ENCODE data around the gene SORCS2. TPM values are rescaled to one million over a fixed set of nuclear protein-coding genes. Genes with fewer than 3 reads are reported as not detected.

Gene SORCS2
- polyA plus RNA-seq, 1 donor (not counting 4 experiments of a cell fraction or from before 2014, with no cell fraction given): 0.09 TPM

DNA sequence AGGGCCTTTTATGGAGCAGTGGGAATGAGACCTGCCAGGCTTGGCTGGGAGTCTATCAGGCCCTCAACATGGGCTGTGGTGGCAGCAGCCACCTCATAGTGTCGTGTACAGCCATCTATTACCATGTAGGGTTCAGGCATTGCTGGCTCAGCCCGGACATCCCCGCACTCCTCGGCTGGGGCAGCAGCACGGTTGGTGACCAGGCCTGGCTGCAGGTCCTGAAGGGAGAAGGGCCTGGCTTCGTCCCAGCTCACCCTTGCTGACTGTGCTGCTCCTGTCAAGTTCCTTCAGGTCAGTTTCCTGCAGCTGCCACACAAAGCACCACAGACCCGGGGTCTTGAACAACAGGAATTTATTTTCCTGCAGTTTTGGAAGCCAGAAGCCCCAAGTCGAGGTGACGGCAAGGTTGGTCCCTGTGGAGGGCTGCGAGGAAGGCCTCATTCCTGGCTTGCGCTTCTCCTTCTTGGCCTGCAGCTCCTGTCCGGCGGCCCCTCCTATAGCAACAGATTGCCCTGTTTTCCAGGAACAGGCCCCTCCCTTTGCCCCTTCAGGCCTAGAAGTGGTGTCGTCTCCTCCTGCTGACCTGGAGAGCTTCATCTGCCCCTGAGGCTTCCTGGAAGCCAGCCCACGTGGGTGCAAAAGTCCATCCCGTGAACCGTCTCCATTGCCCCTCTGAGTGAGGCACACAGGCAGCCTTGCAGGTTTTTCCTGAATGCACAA, 25.2 kb upstream of the SORCS2 start:
- no peak overlapping the region for H3K9ac ChIP-seq (ENCODE audit: control insufficient read depth, extremely low read depth, insufficient read depth, low read length)
- dilution Hi-C loops (cut with MboI; ENCODE audit: extremely low pct_ligation_motif_present, low sequenced_read_pairs): no loop called here

DNA sequence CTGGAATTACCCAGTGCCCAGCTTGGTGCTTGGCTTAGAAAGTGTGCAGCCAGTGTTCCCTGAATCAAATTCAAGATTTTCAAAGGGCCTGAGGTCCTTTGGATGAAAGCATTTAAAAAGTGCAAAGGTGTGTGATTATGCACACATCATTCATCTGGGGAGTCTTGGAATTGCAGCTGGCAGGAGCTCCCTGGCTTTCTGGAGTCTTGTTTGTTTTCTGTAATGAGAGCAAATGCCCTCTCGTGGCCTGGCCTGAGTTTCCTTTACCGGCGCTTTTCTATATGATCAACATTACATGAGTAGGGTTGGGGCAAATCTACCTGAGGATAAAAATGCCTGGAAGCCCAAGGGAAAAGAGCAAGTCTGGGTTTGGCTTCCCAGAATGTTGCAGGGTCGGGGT, 24.6 kb upstream of the SORCS2 start:
- DNase-seq (ENCODE audit: low read depth, low spot score): no peak
- no peaks in the 10 kb centered on the region for H3K36me3 ChIP-seq (ENCODE audit: control insufficient read depth in 2 of 2, extremely low read depth in 1 of 2, insufficient read depth in 2 of 2, low read length in 2 of 2)
- H3K27ac ChIP-seq (ENCODE audit: control insufficient read depth, insufficient read depth, low read length): no peak overlapping the region
- H3K27me3 ChIP-seq (ENCODE audit: control insufficient read depth, extremely low read depth, insufficient read depth, low read length): no peaks in the 10 kb centered on the region
- H2AFZ ChIP-seq (ENCODE audit: control insufficient read depth, low read length): no peak overlapping the region
- H3K4me3 ChIP-seq (ENCODE audit: control insufficient read depth in 2 of 3, extremely low read depth in 1 of 3, insufficient read depth in 2 of 3, low read depth in 1 of 3, low read length in 3 of 3): no peak overlapping the region
- H3K9me3 ChIP-seq (ENCODE audit: control insufficient read depth, low read depth, low read length): no peaks in the 10 kb centered on the region
- no peak overlapping the region for H3K9ac ChIP-seq (ENCODE audit: control insufficient read depth, extremely low read depth, insufficient read depth, low read length)
- H3K4me1 ChIP-seq (ENCODE audit: control insufficient read depth, extremely low read depth, insufficient read depth, low read length): peaks cover 4% of the 10 kb centered on the region
- dilution Hi-C loops (cut with MboI; ENCODE audit: extremely low pct_ligation_motif_present, low sequenced_read_pairs): no loop called here
- no peaks in the 10 kb centered on the region for H3K79me2 ChIP-seq (ENCODE audit: control insufficient read depth, insufficient read depth, low read length)
- no peak for FAIRE-seq
- H4K20me1 ChIP-seq (ENCODE audit: control insufficient read depth, extremely low read depth, insufficient read depth, low read length): no peaks in the 10 kb centered on the region
- H3K4me2 ChIP-seq (ENCODE audit: control insufficient read depth, extremely low read depth, insufficient read depth, low read depth, low read length): no peak overlapping the region
- TF ChIP-seq, protein P1, sequence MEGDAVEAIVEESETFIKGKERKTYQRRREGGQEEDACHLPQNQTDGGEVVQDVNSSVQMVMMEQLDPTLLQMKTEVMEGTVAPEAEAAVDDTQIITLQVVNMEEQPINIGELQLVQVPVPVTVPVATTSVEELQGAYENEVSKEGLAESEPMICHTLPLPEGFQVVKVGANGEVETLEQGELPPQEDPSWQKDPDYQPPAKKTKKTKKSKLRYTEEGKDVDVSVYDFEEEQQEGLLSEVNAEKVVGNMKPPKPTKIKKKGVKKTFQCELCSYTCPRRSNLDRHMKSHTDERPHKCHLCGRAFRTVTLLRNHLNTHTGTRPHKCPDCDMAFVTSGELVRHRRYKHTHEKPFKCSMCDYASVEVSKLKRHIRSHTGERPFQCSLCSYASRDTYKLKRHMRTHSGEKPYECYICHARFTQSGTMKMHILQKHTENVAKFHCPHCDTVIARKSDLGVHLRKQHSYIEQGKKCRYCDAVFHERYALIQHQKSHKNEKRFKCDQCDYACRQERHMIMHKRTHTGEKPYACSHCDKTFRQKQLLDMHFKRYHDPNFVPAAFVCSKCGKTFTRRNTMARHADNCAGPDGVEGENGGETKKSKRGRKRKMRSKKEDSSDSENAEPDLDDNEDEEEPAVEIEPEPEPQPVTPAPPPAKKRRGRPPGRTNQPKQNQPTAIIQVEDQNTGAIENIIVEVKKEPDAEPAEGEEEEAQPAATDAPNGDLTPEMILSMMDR (optimal IDR thresholded peaks at IDR 0.05 in 1 of 3, IDR thresholded peaks at IDR 0.05 in 1 of 3, conservative IDR thresholded peaks at IDR 0.05 in 1 of 3; ENCODE audit: extremely low read depth in 1 of 3, insufficient read depth in 2 of 3, low read length in 3 of 3): no peak
- no peak for TF ChIP-seq EZH2 (IDR thresholded peaks at IDR 0.05; ENCODE audit: low read length)
- no peaks in the 10 kb centered on the region for H3K9me1 ChIP-seq (ENCODE audit: control insufficient read depth, extremely low read depth, insufficient read depth, low read length)

More for the DNA sequence above, 25.2 kb upstream of the SORCS2 start:
- H3K4me1 ChIP-seq (ENCODE audit: control insufficient read depth, extremely low read depth, insufficient read depth, low read length): peaks cover 4% of the 10 kb centered on the region
- H3K4me3 ChIP-seq (ENCODE audit: control insufficient read depth in 2 of 3, extremely low read depth in 1 of 3, insufficient read depth in 2 of 3, low read depth in 1 of 3, low read length in 3 of 3): no peak overlapping the region
- H4K20me1 ChIP-seq (ENCODE audit: control insufficient read depth, extremely low read depth, insufficient read depth, low read length): no peaks in the 10 kb centered on the region
- H3K27ac ChIP-seq (ENCODE audit: control insufficient read depth, insufficient read depth, low read length): no peak overlapping the region
- no peak for DNase-seq (ENCODE audit: low read depth, low spot score)
- no peaks in the 10 kb centered on the region for H3K9me1 ChIP-seq (ENCODE audit: control insufficient read depth, extremely low read depth, insufficient read depth, low read length)
- FAIRE-seq: no peak
- H3K79me2 ChIP-seq (ENCODE audit: control insufficient read depth, insufficient read depth, low read length): no peaks in the 10 kb centered on the region
- no peaks in the 10 kb centered on the region for H3K36me3 ChIP-seq (ENCODE audit: control insufficient read depth in 2 of 2, extremely low read depth in 1 of 2, insufficient read depth in 2 of 2, low read length in 2 of 2)
- H3K27me3 ChIP-seq (ENCODE audit: control insufficient read depth, extremely low read depth, insufficient read depth, low read length): no peaks in the 10 kb centered on the region
- no peak overlapping the region for H3K4me2 ChIP-seq (ENCODE audit: control insufficient read depth, extremely low read depth, insufficient read depth, low read depth, low read length)
- no peaks in the 10 kb centered on the region for H3K9me3 ChIP-seq (ENCODE audit: control insufficient read depth, low read depth, low read length)
- H2AFZ ChIP-seq (ENCODE audit: control insufficient read depth, low read length): no peak overlapping the region
- TF ChIP-seq, protein P1 (optimal IDR thresholded peaks at IDR 0.05 in 1 of 3, IDR thresholded peaks at IDR 0.05 in 1 of 3, conservative IDR thresholded peaks at IDR 0.05 in 1 of 3; ENCODE audit: extremely low read depth in 1 of 3, insufficient read depth in 2 of 3, low read length in 3 of 3): no peak

All from keratinocyte (primary cell).